Measurements from ENCODE around the gene TYW3. TPM values are rescaled to one million over a fixed set of nuclear protein-coding genes. Genes with fewer than 3 reads are reported as not detected.

Gene TYW3
- total RNA-seq: 10 to 100 TPM in 1 of 2 donors, 1 to 10 TPM in 1; 8.5 to 16.7 TPM

- H3K4me3 ChIP-seq: peak within 1 kb of the TSS; percentile 61
- H3K27me3 ChIP-seq: no peaks in the 10 kb centered on the region
- H3K9ac ChIP-seq (ENCODE audit: low read depth in 2 of 2, low read length in 2 of 2): peak within 1 kb of the TSS; percentile 82 to 85
- no peak for TF ChIP-seq CTCF (IDR thresholded peaks at IDR 0.05)
- H3K9me3 ChIP-seq: no peaks in the 10 kb centered on the region
- H3K4me1 ChIP-seq: no peaks in the 10 kb centered on the region
- H3K36me3 ChIP-seq: no peaks in the 10 kb centered on the region
- peak; percentile 96 for DNase-seq
- peak within 1 kb of the TSS; percentile 77 for H3K27ac ChIP-seq
- intact Hi-C loops (cut with DNase I): no loop called here
Measured at GRCh38 chr1:74732960-74733603, at the start of gene TYW3, which contains the start of gene CRYZ. TYW3 (plus strand) TSS chr1:74733152; CDS start chr1:74733245, 93 bp downstream. CRYZ (minus strand) TSS chr1:74733050; CDS start chr1:74724821, 8,229 bp downstream.

DNA sequence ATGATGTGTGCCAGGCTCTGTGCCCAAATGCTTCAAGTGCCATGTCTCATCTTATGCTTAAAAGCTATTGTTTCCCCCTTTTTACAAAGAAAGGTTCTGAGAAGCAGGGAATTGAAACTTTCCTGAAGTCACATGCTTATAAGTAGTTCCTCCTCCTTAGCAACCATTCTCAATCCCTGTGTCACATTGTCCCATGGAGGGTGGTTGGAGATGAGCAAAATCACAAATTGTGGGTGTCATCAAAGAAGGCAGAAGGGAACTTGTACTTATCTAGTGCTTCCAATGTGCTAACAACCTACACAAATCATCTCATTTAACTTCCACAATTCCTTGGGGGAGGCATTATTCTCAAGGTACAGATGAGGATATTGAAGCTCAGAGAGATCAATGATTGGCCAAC lies 49.3 kb upstream of the TYW3 start:
- no peaks in the 10 kb centered on the region for H3K9me3 ChIP-seq
- DNase-seq: no peak
- no peak overlapping the region for H3K4me3 ChIP-seq
- no peaks in the 10 kb centered on the region for H3K27me3 ChIP-seq
- no peaks in the 10 kb centered on the region for H3K36me3 ChIP-seq
- H3K4me1 ChIP-seq: no peaks in the 10 kb centered on the region
- intact Hi-C loops (cut with DNase I): no loop called here
- no peak overlapping the region for H3K27ac ChIP-seq
- TF ChIP-seq CTCF (IDR thresholded peaks at IDR 0.05): no peak
- no peak overlapping the region for H3K9ac ChIP-seq (ENCODE audit: low read depth in 2 of 2, low read length in 2 of 2)

DNA sequence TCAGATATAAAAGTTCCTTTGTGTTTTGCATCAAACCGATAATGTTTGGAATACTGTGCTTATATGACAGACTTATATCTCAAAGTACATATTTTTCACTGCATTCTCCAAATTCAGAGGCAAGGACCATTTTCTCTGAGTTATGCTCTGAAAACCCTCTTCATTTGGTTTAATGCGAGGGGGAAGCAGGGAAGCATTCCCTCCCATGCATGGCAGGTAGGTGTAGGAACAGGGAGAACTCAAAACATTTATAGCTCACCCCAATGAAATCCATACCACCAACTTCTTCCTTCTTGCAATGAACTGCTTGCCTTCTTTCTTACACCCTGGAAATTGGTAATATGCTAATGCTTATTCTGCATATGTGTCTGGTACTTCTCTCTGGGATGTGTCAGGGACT lies 48.7 kb upstream of the TYW3 start:
- Histone ChIP-seq H3K27ac (no peak overlapping the region), H3K9me3 (no peaks in the 10 kb centered on the region), H3K4me1 (no peaks in the 10 kb centered on the region), H3K27me3 (no peaks in the 10 kb centered on the region), H3K9ac (ENCODE audit: low read depth in 2 of 2, low read length in 2 of 2) (no peak overlapping the region), H3K4me3 (no peak overlapping the region), H3K36me3 (no peaks in the 10 kb centered on the region)
- DNase-seq: no peak
- TF ChIP-seq CTCF (IDR thresholded peaks at IDR 0.05): no peak
- intact Hi-C loops (cut with DNase I): no loop called here

DNA sequence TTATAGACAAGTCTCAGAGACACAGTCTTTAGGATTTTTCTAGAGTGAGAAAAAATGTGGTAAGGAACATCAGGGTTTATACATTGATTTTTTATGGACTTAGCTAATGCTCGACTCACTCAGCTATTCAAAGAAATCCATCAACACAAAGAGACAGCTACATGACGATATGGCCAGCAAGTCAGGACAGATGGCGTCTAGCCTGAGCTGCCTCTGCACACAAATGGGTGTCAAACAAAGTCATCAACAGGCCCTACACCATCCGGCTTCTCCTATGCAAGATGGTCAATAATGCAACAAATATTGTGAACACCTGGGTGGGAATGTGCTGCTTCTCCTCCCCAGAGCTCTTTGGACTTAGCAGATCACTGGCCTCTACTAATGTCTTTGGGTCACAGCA lies 46.0 kb upstream of the TYW3 start:
- Histone ChIP-seq H3K36me3 (no peaks in the 10 kb centered on the region), H3K9me3 (no peaks in the 10 kb centered on the region), H3K4me1 (no peaks in the 10 kb centered on the region), H3K27ac (no peak overlapping the region), H3K27me3 (no peaks in the 10 kb centered on the region), H3K9ac (ENCODE audit: low read depth in 2 of 2, low read length in 2 of 2) (no peak overlapping the region), H3K4me3 (no peak overlapping the region)
- TF ChIP-seq CTCF (IDR thresholded peaks at IDR 0.05): no peak
- DNase-seq: no peak
- intact Hi-C loops (cut with DNase I): no loop called here

DNA sequence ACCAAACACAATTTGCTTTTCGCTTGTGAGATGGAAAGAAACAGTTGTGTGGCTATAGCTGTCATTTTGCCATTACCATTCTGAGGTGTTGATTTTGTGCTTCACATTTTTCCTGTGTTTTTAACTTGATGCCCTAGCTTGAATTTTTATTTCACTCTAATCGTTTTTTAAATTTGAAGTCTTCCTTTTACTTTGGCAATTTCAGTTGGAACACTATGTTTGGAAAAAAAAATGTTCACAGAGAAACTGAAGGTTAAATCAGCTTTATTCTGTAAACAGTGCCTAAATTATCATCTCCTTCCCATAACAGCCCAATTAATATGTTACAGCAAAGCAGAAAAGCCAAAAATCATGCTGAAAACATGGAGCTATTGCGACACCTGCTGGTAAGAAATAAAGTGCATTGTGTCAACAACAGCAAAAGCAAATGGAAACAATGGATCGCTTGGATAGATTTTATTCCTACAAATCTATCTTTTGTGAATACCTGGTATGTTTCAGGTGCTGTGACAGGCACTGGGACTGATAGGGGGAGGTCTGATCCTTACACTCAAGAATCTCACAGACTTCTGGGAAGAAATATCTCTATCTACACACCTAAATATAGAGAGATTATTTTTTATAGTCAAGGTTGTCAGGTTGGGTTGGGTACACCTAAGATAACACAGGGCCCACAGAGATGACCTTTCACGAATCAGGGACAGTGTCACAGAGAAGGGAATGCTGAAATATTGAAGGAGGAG lies 43.2 kb upstream of the TYW3 start:
- Histone ChIP-seq H3K4me3 (no peak overlapping the region), H3K4me1 (no peaks in the 10 kb centered on the region), H3K36me3 (no peaks in the 10 kb centered on the region), H3K9ac (ENCODE audit: low read depth in 2 of 2, low read length in 2 of 2) (no peak overlapping the region), H3K27ac (no peak overlapping the region), H3K9me3 (no peaks in the 10 kb centered on the region), H3K27me3 (no peaks in the 10 kb centered on the region)
- peak; percentile 49 for DNase-seq
- intact Hi-C loops (cut with DNase I): no loop called here
- TF ChIP-seq CTCF (IDR thresholded peaks at IDR 0.05): peak; percentile 85

Data from colonic mucosa (tissue), 4 donors.